ENCODE measurements around the gene ARHGAP15. TPM values are rescaled to one million over a fixed set of nuclear protein-coding genes. Genes with fewer than 3 reads are reported as not detected.

Gene ARHGAP15
- polyA plus RNA-seq, 1 donor = 16.4 TPM

DNA sequence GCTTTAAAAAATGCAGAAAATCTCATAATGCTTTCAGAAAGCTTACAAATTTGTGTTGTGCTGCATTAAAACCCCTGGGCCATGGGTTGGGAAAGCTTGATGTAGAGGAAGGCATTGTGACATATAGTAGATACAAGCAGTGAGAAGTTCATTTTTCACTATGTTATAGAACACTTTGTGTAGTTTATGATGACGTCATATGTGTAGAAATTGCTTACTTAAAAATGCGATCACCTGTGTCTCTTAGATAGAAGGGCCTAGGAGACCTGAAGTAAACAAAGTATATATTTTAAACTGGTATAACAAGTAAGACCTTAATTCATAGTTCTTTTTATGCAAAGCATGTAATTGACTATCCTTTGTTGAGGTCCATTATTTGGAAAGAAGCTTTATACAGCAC, 393.5 kb downstream of the ARHGAP15 start:
- H3K27ac ChIP-seq (ENCODE audit: low read length) = no peak overlapping the region
- 100% methylated on average over 1 of the region's 2 CpGs for WGBS (ENCODE audit: insufficient coverage, low lambda C conversion rate)
- H3K27me3 ChIP-seq (ENCODE audit: control insufficient read depth, insufficient read depth, low read length) = no peaks in the 10 kb centered on the region
- no peaks in the 10 kb centered on the region for H3K4me1 ChIP-seq (ENCODE audit: control insufficient read depth, insufficient read depth, low read length)
- no peaks in the 10 kb centered on the region for H3K36me3 ChIP-seq (ENCODE audit: control insufficient read depth, insufficient read depth, low read length)
- no peak overlapping the region for H3K4me3 ChIP-seq (ENCODE audit: low read length)
- H3K9me3 ChIP-seq (ENCODE audit: control insufficient read depth, low read depth, low read length) = no peaks in the 10 kb centered on the region
- DNase-seq = no peak

GRCh38 chr2:143524119-143524553, 394.9 kb downstream of the ARHGAP15 start:
- no peaks in the 10 kb centered on the region for H3K36me3 ChIP-seq (ENCODE audit: control insufficient read depth, insufficient read depth, low read length)
- no peaks in the 10 kb centered on the region for H3K9me3 ChIP-seq (ENCODE audit: control insufficient read depth, low read depth, low read length)
- no peaks in the 10 kb centered on the region for H3K27me3 ChIP-seq (ENCODE audit: control insufficient read depth, insufficient read depth, low read length)
- H3K4me3 ChIP-seq (ENCODE audit: low read length) = no peak overlapping the region
- no peaks in the 10 kb centered on the region for H3K4me1 ChIP-seq (ENCODE audit: control insufficient read depth, insufficient read depth, low read length)
- no peak overlapping the region for H3K27ac ChIP-seq (ENCODE audit: low read length)
- WGBS (ENCODE audit: insufficient coverage, low lambda C conversion rate) = no CpG with 5 or more reads among the region's 2 CpGs
- no peak for DNase-seq

- H3K36me3 ChIP-seq (ENCODE audit: control insufficient read depth, insufficient read depth, low read length) = no peaks in the 10 kb centered on the region
- H3K27ac ChIP-seq (ENCODE audit: low read length) = no peak overlapping the region
- H3K27me3 ChIP-seq (ENCODE audit: control insufficient read depth, insufficient read depth, low read length) = no peaks in the 10 kb centered on the region
- no peaks in the 10 kb centered on the region for H3K9me3 ChIP-seq (ENCODE audit: control insufficient read depth, low read depth, low read length)
- WGBS (ENCODE audit: insufficient coverage, low lambda C conversion rate) = 100% methylated on average over 2 of the region's 6 CpGs
- H3K4me1 ChIP-seq (ENCODE audit: control insufficient read depth, insufficient read depth, low read length) = no peaks in the 10 kb centered on the region
- no peak overlapping the region for H3K4me3 ChIP-seq (ENCODE audit: low read length)
- DNase-seq = peak in 1 of 2 donors; percentile 9
These were observed 395.6 kb downstream of the ARHGAP15 start for GRCh38 chr2:143524559-143525401.

DNA sequence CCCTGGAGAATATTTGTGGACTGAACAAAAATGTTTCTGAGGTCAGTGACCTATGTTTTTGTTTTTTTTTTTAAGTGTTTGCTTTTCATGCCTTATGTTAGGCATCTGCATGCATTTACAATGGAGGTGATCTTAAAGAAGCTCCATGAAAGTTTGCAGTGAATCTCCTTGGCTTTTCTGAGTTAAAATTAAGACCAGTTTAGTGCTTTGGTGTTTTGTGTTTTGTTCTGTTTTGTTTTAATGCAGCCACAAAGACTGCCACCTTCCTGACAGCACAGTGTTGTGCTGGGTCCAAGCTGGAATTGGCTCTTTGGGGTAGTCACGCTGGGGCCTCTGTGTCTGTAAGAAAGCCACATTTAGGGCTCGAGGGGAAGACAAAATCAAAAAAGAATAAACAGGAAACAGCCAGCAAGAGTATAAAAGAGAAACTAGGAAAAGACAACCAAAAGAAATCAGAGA, 396.2 kb downstream of the ARHGAP15 start:
- no peaks in the 10 kb centered on the region for H3K27me3 ChIP-seq (ENCODE audit: control insufficient read depth, insufficient read depth, low read length)
- H3K9me3 ChIP-seq (ENCODE audit: control insufficient read depth, low read depth, low read length) = no peaks in the 10 kb centered on the region
- 80% methylated on average over 1 of the region's 2 CpGs for WGBS (ENCODE audit: insufficient coverage, low lambda C conversion rate)
- no peaks in the 10 kb centered on the region for H3K36me3 ChIP-seq (ENCODE audit: control insufficient read depth, insufficient read depth, low read length)
- no peak for DNase-seq
- no peaks in the 10 kb centered on the region for H3K4me1 ChIP-seq (ENCODE audit: control insufficient read depth, insufficient read depth, low read length)
- H3K4me3 ChIP-seq (ENCODE audit: low read length) = no peak overlapping the region
- H3K27ac ChIP-seq (ENCODE audit: low read length) = no peak overlapping the region

DNA sequence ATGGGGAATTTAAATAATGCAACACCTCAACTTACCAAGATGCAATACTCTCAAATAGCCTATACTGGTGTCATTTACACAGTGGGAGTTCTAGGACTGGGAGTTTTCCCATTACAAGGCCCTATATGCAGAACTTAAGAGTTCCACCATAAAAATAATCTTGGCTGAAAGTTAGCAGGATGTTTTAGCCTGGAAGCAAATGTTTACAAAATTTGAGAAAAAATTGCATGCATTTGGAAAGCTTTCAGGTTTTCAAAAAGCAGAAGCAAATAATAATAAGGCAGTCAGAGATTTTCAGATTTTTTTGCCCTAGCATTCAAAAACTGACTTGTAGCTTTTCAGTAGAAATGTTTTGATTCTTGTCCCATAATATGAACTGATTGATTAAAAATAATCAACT, 397.3 kb downstream of the ARHGAP15 start:
- no peak overlapping the region for H3K4me3 ChIP-seq (ENCODE audit: low read length)
- no peaks in the 10 kb centered on the region for H3K27me3 ChIP-seq (ENCODE audit: control insufficient read depth, insufficient read depth, low read length)
- no peaks in the 10 kb centered on the region for H3K9me3 ChIP-seq (ENCODE audit: control insufficient read depth, low read depth, low read length)
- DNase-seq = no peak
- H3K36me3 ChIP-seq (ENCODE audit: control insufficient read depth, insufficient read depth, low read length) = no peaks in the 10 kb centered on the region
- H3K4me1 ChIP-seq (ENCODE audit: control insufficient read depth, insufficient read depth, low read length) = no peaks in the 10 kb centered on the region
- H3K27ac ChIP-seq (ENCODE audit: low read length) = no peak overlapping the region

GRCh38 chr2:143528021-143528420, 398.8 kb downstream of the ARHGAP15 start:
- Histone ChIP-seq H3K4me1 (ENCODE audit: control insufficient read depth, insufficient read depth, low read length) (no peaks in the 10 kb centered on the region), H3K36me3 (ENCODE audit: control insufficient read depth, insufficient read depth, low read length) (no peaks in the 10 kb centered on the region), H3K27ac (ENCODE audit: low read length) (no peak overlapping the region), H3K9me3 (ENCODE audit: control insufficient read depth, low read depth, low read length) (no peaks in the 10 kb centered on the region), H3K4me3 (ENCODE audit: low read length) (no peak overlapping the region), H3K27me3 (ENCODE audit: control insufficient read depth, insufficient read depth, low read length) (no peaks in the 10 kb centered on the region)
- WGBS (ENCODE audit: insufficient coverage, low lambda C conversion rate) = 100% methylated on average over 1 of the region's 1 CpG
- no peak for DNase-seq

- Histone ChIP-seq H3K36me3 (ENCODE audit: control insufficient read depth, insufficient read depth, low read length) (no peaks in the 10 kb centered on the region), H3K27me3 (ENCODE audit: control insufficient read depth, insufficient read depth, low read length) (no peaks in the 10 kb centered on the region), H3K27ac (ENCODE audit: low read length) (no peak overlapping the region), H3K9me3 (ENCODE audit: control insufficient read depth, low read depth, low read length) (no peaks in the 10 kb centered on the region), H3K4me1 (ENCODE audit: control insufficient read depth, insufficient read depth, low read length) (no peaks in the 10 kb centered on the region), H3K4me3 (ENCODE audit: low read length) (no peak overlapping the region)
- DNase-seq = no peak
- 100% methylated on average over 1 of the region's 1 CpG for WGBS (ENCODE audit: insufficient coverage, low lambda C conversion rate)
These were observed 400.0 kb downstream of the ARHGAP15 start for GRCh38 chr2:143529118-143529720.

DNA sequence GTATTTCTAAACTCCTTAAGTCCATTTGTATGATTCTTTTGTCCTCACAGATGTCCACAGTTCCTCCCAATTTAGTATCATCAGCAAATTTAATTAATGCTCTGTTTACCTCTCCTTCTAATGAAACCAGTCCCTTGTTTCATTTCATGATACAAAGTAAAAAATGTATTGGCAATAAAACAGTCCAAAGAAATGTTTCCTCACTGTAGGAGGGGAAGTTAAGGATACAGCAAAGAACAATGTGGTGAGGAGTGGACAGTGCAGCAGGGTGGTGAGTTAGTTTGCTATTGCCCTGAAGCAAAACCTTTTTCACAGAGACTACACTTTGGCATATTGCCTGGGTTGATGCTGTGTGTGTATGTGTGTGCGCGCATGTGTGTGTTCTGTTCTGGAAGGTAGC, 401.5 kb downstream of the ARHGAP15 start:
- no peaks in the 10 kb centered on the region for H3K36me3 ChIP-seq (ENCODE audit: control insufficient read depth, insufficient read depth, low read length)
- no peaks in the 10 kb centered on the region for H3K4me1 ChIP-seq (ENCODE audit: control insufficient read depth, insufficient read depth, low read length)
- H3K27me3 ChIP-seq (ENCODE audit: control insufficient read depth, insufficient read depth, low read length) = no peaks in the 10 kb centered on the region
- WGBS (ENCODE audit: insufficient coverage, low lambda C conversion rate) = no CpG with 5 or more reads among the region's 2 CpGs
- DNase-seq = no peak
- no peak overlapping the region for H3K27ac ChIP-seq (ENCODE audit: low read length)
- H3K9me3 ChIP-seq (ENCODE audit: control insufficient read depth, low read depth, low read length) = no peaks in the 10 kb centered on the region
- H3K4me3 ChIP-seq (ENCODE audit: low read length) = no peak overlapping the region

GRCh38 chr2:143532061-143532460, 402.8 kb downstream of the ARHGAP15 start:
- no peak overlapping the region for H3K27ac ChIP-seq (ENCODE audit: low read length)
- no peak overlapping the region for H3K4me3 ChIP-seq (ENCODE audit: low read length)

GRCh38 chr2:143533846-143534245, 404.6 kb downstream of the ARHGAP15 start:
- no peaks in the 10 kb centered on the region for H3K9me3 ChIP-seq (ENCODE audit: control insufficient read depth, low read depth, low read length)
- H3K36me3 ChIP-seq (ENCODE audit: control insufficient read depth, insufficient read depth, low read length) = no peaks in the 10 kb centered on the region
- no peak for DNase-seq
- H3K4me3 ChIP-seq (ENCODE audit: low read length) = no peak overlapping the region
- WGBS (ENCODE audit: insufficient coverage, low lambda C conversion rate) = 100% methylated on average over 1 of the region's 4 CpGs
- H3K4me1 ChIP-seq (ENCODE audit: control insufficient read depth, insufficient read depth, low read length) = no peaks in the 10 kb centered on the region
- H3K27ac ChIP-seq (ENCODE audit: low read length) = no peak overlapping the region
- no peaks in the 10 kb centered on the region for H3K27me3 ChIP-seq (ENCODE audit: control insufficient read depth, insufficient read depth, low read length)

More at GRCh38 chr2:143532061-143532460, 402.8 kb downstream of the ARHGAP15 start:
- no peak for DNase-seq
- Histone ChIP-seq H3K36me3 (ENCODE audit: control insufficient read depth, insufficient read depth, low read length) (no peaks in the 10 kb centered on the region), H3K27me3 (ENCODE audit: control insufficient read depth, insufficient read depth, low read length) (no peaks in the 10 kb centered on the region), H3K9me3 (ENCODE audit: control insufficient read depth, low read depth, low read length) (no peaks in the 10 kb centered on the region), H3K4me1 (ENCODE audit: control insufficient read depth, insufficient read depth, low read length) (no peaks in the 10 kb centered on the region)

DNA sequence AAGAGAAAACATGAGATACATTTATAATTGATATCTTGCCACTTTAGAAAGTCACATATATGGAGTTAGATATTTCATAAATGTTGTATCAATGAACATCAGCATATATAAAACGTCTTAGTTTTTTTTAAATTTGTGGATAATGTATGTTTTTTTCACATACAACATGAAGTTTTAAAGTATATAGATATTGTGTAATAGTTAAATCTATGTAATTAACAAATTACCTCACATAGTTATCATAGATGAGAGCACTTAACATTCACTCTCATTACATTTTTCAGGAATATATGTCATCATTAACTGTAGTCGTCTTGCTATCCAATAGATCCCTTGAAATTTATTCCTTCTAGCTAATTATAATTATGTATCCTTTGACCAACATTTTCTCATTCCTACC, 406.6 kb downstream of the ARHGAP15 start:
- no peaks in the 10 kb centered on the region for H3K9me3 ChIP-seq (ENCODE audit: control insufficient read depth, low read depth, low read length)

More for the DNA sequence above, 406.6 kb downstream of the ARHGAP15 start:
- no peaks in the 10 kb centered on the region for H3K36me3 ChIP-seq (ENCODE audit: control insufficient read depth, insufficient read depth, low read length)
- no peaks in the 10 kb centered on the region for H3K27me3 ChIP-seq (ENCODE audit: control insufficient read depth, insufficient read depth, low read length)
- H3K27ac ChIP-seq (ENCODE audit: low read length) = no peak overlapping the region
- H3K4me3 ChIP-seq (ENCODE audit: low read length) = no peak overlapping the region
- DNase-seq = no peak
- WGBS (ENCODE audit: insufficient coverage, low lambda C conversion rate) = 100% methylated on average over 1 of the region's 2 CpGs
- H3K4me1 ChIP-seq (ENCODE audit: control insufficient read depth, insufficient read depth, low read length) = no peaks in the 10 kb centered on the region

Measured in large intestine (tissue), 3 donors.